Breast epithelium (tissue), 3 donors: ENCODE results near the gene WDSUB1.

ENCODE experiments used
- POLR2A ChIP-seq: fragments of 450-650 bp; IDR thresholded peaks from one replicate; pipeline ENCODE4 v1.6.1; 2016; ENCODE audit warnings: antibody characterized with exemption, mild to moderate bottlenecking, moderate library complexity
- POLR2AphosphoS5 ChIP-seq, 3 donors: sonication (generic); formaldehyde crosslinking; IDR thresholded peaks; one replicate each; pipeline ENCODE4 v1.6.1; 2017; ENCODE audit warnings: antibody characterized with exemption in 3 of 3
- TF ChIP-seq, protein P1 (sequence below), 3 donors: fragments of 450-650 bp; IDR thresholded peaks; one replicate each; pipeline ENCODE4 v1.5.1; 2016 to 2017; ENCODE audit warnings: antibody characterized with exemption in 3 of 3, mild to moderate bottlenecking in 3 of 3, moderate library complexity in 3 of 3

DNA sequence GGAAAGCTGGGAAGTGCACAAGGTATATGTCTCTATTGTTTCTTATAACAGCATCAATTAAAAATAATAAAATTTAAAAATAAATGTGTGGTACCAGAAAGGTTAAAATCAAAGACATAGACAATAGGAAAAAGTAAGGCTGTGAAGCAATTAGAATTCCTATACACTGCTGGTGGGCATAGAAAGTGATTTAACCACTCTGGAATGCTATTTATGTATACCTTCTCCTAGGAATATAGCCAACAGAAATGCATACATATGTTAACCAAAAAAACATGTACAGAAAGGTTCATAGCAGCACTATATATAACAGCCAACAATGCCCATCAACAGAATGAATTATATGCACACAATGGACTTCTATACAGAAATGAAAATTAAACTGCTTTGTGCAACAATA, 43.0 kb downstream of the WDSUB1 start:
- TF ChIP-seq POLR2A (no peak), POLR2AphosphoS5 (IDR thresholded peaks at IDR 0.05) (no peak)
- TF ChIP-seq, protein P1, sequence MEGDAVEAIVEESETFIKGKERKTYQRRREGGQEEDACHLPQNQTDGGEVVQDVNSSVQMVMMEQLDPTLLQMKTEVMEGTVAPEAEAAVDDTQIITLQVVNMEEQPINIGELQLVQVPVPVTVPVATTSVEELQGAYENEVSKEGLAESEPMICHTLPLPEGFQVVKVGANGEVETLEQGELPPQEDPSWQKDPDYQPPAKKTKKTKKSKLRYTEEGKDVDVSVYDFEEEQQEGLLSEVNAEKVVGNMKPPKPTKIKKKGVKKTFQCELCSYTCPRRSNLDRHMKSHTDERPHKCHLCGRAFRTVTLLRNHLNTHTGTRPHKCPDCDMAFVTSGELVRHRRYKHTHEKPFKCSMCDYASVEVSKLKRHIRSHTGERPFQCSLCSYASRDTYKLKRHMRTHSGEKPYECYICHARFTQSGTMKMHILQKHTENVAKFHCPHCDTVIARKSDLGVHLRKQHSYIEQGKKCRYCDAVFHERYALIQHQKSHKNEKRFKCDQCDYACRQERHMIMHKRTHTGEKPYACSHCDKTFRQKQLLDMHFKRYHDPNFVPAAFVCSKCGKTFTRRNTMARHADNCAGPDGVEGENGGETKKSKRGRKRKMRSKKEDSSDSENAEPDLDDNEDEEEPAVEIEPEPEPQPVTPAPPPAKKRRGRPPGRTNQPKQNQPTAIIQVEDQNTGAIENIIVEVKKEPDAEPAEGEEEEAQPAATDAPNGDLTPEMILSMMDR (IDR thresholded peaks at IDR 0.05): no peak
